PC-9 (cell line): ENCODE results near the gene SCLY. TPM values are rescaled to one million over a fixed set of nuclear protein-coding genes. Genes with fewer than 3 reads are reported as not detected.

Experiments used
- BruUV-seq: library from RNA; stranded (reverse); fragments of 400-500 nt; replicated peaks from 2 replicates; lab custom pipeline; 2021; lab: Mats Ljungman, UMichigan
- CTCF ChIA-PET: fragments of 300-600 bp; sonication (Branson Sonifier 250); formaldehyde crosslinking; loops from one replicate; lab custom pipeline; 2022; ENCODE audit warnings: antibody characterized with exemption; lab: Charles Lee
- POLR2A ChIA-PET: fragments of 300-600 bp; sonication (Branson Sonifier 250); formaldehyde crosslinking; loops from one replicate; lab custom pipeline; 2022; ENCODE audit warnings: antibody characterized with exemption; ENCODE audit not compliant: unreplicated experiment; lab: Charles Lee
- DNase-seq, 2 experiments: peaks; one replicate each; pipeline versions ENCODE4 v3.0.0 to v3.0.0-alpha.2; 2015 to 2022; ENCODE audit warnings: mixed read lengths in 1 of 2
- H2AFZ ChIP-seq: fragments of 200-600 bp; sonication (generic); 2 replicates; pipeline ENCODE4 v1.8.1; 2017; ENCODE audit warnings: antibody characterized with exemption
- H3F3A ChIP-seq: fragments of 200-600 bp; sonication (generic); 2 replicates; pipeline ENCODE4 v1.8.1; 2017; ENCODE audit warnings: antibody characterized with exemption, mild to moderate bottlenecking, low read depth; ENCODE audit not compliant: insufficient read depth
- H3K27ac ChIP-seq: fragments of 200-600 bp; sonication (generic); 2 replicates; pipeline ENCODE4 v1.6.1; 2016; ENCODE audit warnings: mixed run types
- H3K27me3 ChIP-seq: fragments of 200-600 bp; sonication (generic); 2 replicates; pipeline ENCODE4 v1.6.1; 2016; ENCODE audit warnings: low read depth, mixed run types; ENCODE audit not compliant: insufficient read depth
- H3K36me3 ChIP-seq: fragments of 200-600 bp; sonication (generic); 2 replicates; pipeline ENCODE4 v1.6.1; 2016; ENCODE audit warnings: low read depth, mixed run types
- H3K4me1 ChIP-seq: fragments of 200-600 bp; sonication (generic); replicated peaks from 2 replicates; pipeline ENCODE4 v1.6.1; 2016; ENCODE audit warnings: mixed run types; ENCODE audit not compliant: insufficient read depth
- H3K4me2 ChIP-seq: fragments of 200-600 bp; sonication (generic); 2 replicates; pipeline ENCODE4 v1.6.1; 2017; ENCODE audit warnings: mixed run types
- H3K4me3 ChIP-seq: fragments of 200-600 bp; sonication (generic); 2 replicates; pipeline ENCODE4 v1.6.1; 2016; ENCODE audit warnings: mixed run types
- H3K79me2 ChIP-seq: fragments of 200-600 bp; sonication (generic); 2 replicates; pipeline ENCODE4 v1.6.1; 2017; ENCODE audit warnings: low read depth, mixed run types
- H3K9me2 ChIP-seq: fragments of 200-600 bp; sonication (generic); 2 replicates; pipeline ENCODE4 v1.8.1; 2017; ENCODE audit warnings: mild to moderate bottlenecking; ENCODE audit not compliant: insufficient read depth
- H3K9me3 ChIP-seq: fragments of 200-600 bp; sonication (generic); 2 replicates; pipeline ENCODE4 v1.8.1; 2016; ENCODE audit warnings: low read depth; ENCODE audit not compliant: insufficient read depth
- H4K20me1 ChIP-seq: fragments of 200-600 bp; sonication (generic); 2 replicates; pipeline ENCODE4 v1.8.1; 2017; ENCODE audit not compliant: insufficient read depth
- EZH2 ChIP-seq: fragments of 200-600 bp; sonication (generic); IDR thresholded peaks from 2 replicates; pipeline ENCODE4 v1.8.0; 2017; ENCODE audit warnings: antibody characterized with exemption, low read depth
- intact Hi-C: fragments of 100-400 bp; cut with micrococcal nuclease; formaldehyde crosslinking; loops from one replicate; pipeline ENCODE4 v1.10.0; 2022; ENCODE audit not compliant: unreplicated experiment
- total RNA-seq: library from RNA; stranded (reverse); gene quantifications from 2 replicates; pipeline ENCODE4 v1.2.3, GENCODE V29; 2021
- TF ChIP-seq, protein P1 (sequence below): fragments of 200-600 bp; sonication (generic); conservative IDR thresholded peaks from 2 replicates; pipeline ENCODE4 v1.6.1; 2017; ENCODE audit warnings: mixed run types, antibody characterized with exemption, mild to moderate bottlenecking, moderate library complexity

The SCLY gene
- total RNA-seq, 1 experiment from 2014 or later = 40.0 TPM

DNA sequence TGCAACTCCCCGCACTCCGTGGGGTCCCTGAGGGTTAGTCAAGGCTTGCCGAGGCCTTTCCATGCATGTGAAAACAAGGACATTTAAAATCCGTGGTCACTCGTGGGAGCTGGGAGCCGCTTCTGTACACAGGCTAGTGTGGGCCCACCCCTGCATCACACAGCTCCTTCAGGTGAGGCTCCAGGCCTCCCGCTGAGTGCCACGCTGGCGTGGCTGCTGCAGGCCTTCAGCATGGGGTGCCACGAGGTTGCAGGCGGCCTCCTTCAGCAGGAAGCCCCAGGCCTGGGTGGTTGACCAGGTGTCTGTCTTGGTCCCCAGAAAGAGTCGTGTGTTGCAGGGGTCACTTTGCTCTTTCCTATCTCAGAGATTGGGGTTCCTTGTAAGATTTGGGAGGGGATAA is 84.2 kb downstream of the SCLY start:
- Histone ChIP-seq H3F3A (peaks cover 21% of the 10 kb centered on the region), H3K4me2 (no peak overlapping the region), H3K9me3 (no peaks in the 10 kb centered on the region), H3K4me3 (no peak overlapping the region), H3K27me3 (no peaks in the 10 kb centered on the region), H2AFZ (no peak overlapping the region), H3K9me2 (no peaks in the 10 kb centered on the region), H3K27ac (no peak overlapping the region), H3K79me2 (no peaks in the 10 kb centered on the region), H3K4me1 (peaks cover 46% of the 10 kb centered on the region), H4K20me1 (no peaks in the 10 kb centered on the region), H3K36me3 (no peaks in the 10 kb centered on the region)
- TF ChIP-seq, protein P1, sequence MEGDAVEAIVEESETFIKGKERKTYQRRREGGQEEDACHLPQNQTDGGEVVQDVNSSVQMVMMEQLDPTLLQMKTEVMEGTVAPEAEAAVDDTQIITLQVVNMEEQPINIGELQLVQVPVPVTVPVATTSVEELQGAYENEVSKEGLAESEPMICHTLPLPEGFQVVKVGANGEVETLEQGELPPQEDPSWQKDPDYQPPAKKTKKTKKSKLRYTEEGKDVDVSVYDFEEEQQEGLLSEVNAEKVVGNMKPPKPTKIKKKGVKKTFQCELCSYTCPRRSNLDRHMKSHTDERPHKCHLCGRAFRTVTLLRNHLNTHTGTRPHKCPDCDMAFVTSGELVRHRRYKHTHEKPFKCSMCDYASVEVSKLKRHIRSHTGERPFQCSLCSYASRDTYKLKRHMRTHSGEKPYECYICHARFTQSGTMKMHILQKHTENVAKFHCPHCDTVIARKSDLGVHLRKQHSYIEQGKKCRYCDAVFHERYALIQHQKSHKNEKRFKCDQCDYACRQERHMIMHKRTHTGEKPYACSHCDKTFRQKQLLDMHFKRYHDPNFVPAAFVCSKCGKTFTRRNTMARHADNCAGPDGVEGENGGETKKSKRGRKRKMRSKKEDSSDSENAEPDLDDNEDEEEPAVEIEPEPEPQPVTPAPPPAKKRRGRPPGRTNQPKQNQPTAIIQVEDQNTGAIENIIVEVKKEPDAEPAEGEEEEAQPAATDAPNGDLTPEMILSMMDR = no peak
- no peak for TF ChIP-seq EZH2
- ChIA-PET POLR2A (no interaction called here), CTCF (no interaction called here)
- BruUV-seq = no TSS peak
- DNase-seq = no peak
- intact Hi-C loops = loop anchor here (10.0 kb wide), 1 partner anchor 100 kb away; the partner anchor contains the start of gene HES6

DNA sequence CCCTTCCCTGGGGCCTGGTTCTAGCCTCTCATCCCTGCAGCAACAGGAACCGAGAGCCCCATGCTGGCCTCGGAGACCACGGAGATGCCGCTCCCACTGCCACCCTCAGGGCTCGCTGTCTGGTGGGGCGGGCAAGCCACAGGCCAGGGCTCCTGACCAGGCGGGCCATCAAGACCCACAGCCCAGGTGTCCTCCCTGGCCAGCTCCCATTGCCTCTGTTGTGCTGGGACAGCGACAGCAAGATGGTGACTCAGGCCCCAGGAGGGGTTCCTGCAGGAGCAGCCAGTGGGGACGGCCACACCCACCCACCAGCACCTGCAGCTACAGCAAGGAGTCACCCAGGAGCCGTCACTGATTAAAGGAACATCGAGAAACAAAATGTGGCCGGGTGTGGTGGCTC is 85.0 kb downstream of the SCLY start:
- H3F3A ChIP-seq = peaks cover 21% of the 10 kb centered on the region
- H3K9me3 ChIP-seq = no peaks in the 10 kb centered on the region
- H3K79me2 ChIP-seq = no peaks in the 10 kb centered on the region
- ChIA-PET POLR2A (no interaction called here), CTCF (interaction anchor here (0.7 kb wide), 1 partner anchor 13 kb away, joined by 3 read pairs; no protein-coding TSS in a partner anchor)
- intact Hi-C loops = loop anchor here (10.0 kb wide), 1 partner anchor 99 kb away; the partner anchor contains the start of gene HES6
- no TSS peak for BruUV-seq
- no peak overlapping the region for H3K4me3 ChIP-seq
- no peaks in the 10 kb centered on the region for H3K9me2 ChIP-seq
- no peak overlapping the region for H2AFZ ChIP-seq
- H4K20me1 ChIP-seq = no peaks in the 10 kb centered on the region
- DNase-seq = peak; percentile 82 to 90
- peaks cover 44% of the 10 kb centered on the region for H3K4me1 ChIP-seq
- TF ChIP-seq, protein P1 = no peak
- TF ChIP-seq EZH2 = no peak
- no peaks in the 10 kb centered on the region for H3K36me3 ChIP-seq
- H3K4me2 ChIP-seq = peak overlapping the region; percentile 48; the same call in 1 of the 2 replicates
- no peaks in the 10 kb centered on the region for H3K27me3 ChIP-seq
- H3K27ac ChIP-seq = no peak overlapping the region

GRCh38 chr2:238146884-238147544 is 86.2 kb downstream of the SCLY start:
- Histone ChIP-seq H3K27me3 (no peaks in the 10 kb centered on the region), H3K27ac (no peak overlapping the region), H3F3A (peaks cover 14% of the 10 kb centered on the region), H3K36me3 (no peaks in the 10 kb centered on the region), H3K9me3 (no peaks in the 10 kb centered on the region), H2AFZ (no peak overlapping the region), H3K79me2 (no peaks in the 10 kb centered on the region), H3K4me1 (peaks cover 32% of the 10 kb centered on the region), H3K4me3 (no peak overlapping the region), H3K9me2 (no peaks in the 10 kb centered on the region), H3K4me2 (no peak overlapping the region), H4K20me1 (no peaks in the 10 kb centered on the region)
- intact Hi-C loops = loop anchor here (10.0 kb wide), 1 partner anchor 98 kb away; the partner anchor contains the start of gene HES6
- ChIA-PET CTCF (interaction anchor here (0.7 kb wide), 2 partner anchors 9 to 178 kb away, joined by 4 to 5 read pairs; no protein-coding TSS in a partner anchor), POLR2A (interaction anchor here (0.7 kb wide), 2 partner anchors 30 to 557 kb away, joined by 3 to 4 read pairs; no protein-coding TSS in a partner anchor)
- no peak for DNase-seq
- TF ChIP-seq, protein P1 = no peak
- TF ChIP-seq EZH2 = no peak
- BruUV-seq = no TSS peak
